Measurements from ENCODE around the gene PLEKHJ1. TPM values are rescaled to one million over a fixed set of nuclear protein-coding genes. Genes with fewer than 3 reads are reported as not detected.

The PLEKHJ1 gene
- total RNA-seq, 1 donor from 2014 or later, result 107 TPM

DNA sequence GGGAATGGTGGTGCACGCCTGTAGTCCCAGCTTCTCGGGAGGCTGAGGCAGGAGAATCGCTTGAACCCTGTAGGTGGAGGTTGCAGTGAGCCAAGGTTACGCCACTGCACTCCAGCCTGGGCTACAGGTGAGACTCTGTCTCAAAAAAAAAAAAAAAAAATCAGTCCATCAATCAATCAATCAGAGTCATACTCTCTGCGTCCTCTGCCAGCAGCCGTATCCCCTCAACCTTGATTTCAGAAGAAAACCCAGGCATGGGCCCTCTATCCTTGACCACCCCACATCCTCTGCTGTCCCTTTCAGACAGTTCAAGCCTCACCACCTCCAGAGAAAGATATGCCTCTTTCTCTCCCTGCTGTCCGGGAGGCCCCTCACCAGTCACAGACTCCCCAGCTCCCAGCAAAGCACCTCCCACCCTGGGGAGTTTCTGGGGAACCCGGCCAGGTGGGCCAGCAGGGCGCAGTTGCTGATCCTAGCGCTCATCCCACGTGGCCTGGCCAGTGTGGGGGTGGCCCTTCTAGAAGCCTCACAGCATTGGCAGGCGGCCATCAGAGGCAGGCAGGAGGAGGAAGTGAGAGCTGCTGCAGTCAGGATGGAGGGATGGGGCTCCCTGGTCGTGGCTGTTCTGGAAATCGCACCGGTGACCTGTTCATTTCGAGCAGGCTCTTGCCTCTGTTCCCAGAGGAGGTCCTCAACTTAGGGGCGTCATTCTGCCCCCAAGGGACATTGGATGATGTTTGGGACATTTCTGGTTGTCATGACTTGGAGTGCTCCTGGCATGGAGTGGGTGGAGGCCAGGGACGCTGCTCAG lies 30.3 kb upstream of the PLEKHJ1 start:
- Mint-ChIP-seq H3K27me3 (no peaks in the 10 kb centered on the region), H3K4me3 (peak overlapping the region; percentile 31), H3K27ac (no peak overlapping the region), H3K4me1 (ENCODE audit: unreplicated experiment) (peaks cover 7% of the 10 kb centered on the region), H3K9me3 (no peaks in the 10 kb centered on the region), H3K36me3 (peaks cover under 1% of the 10 kb centered on the region)
- DNase-seq (ENCODE audit: extremely low spot score, unreplicated experiment), result no peak
- TF ChIP-seq, protein P1, sequence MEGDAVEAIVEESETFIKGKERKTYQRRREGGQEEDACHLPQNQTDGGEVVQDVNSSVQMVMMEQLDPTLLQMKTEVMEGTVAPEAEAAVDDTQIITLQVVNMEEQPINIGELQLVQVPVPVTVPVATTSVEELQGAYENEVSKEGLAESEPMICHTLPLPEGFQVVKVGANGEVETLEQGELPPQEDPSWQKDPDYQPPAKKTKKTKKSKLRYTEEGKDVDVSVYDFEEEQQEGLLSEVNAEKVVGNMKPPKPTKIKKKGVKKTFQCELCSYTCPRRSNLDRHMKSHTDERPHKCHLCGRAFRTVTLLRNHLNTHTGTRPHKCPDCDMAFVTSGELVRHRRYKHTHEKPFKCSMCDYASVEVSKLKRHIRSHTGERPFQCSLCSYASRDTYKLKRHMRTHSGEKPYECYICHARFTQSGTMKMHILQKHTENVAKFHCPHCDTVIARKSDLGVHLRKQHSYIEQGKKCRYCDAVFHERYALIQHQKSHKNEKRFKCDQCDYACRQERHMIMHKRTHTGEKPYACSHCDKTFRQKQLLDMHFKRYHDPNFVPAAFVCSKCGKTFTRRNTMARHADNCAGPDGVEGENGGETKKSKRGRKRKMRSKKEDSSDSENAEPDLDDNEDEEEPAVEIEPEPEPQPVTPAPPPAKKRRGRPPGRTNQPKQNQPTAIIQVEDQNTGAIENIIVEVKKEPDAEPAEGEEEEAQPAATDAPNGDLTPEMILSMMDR (conservative IDR thresholded peaks at IDR 0.05), result no peak

DNA sequence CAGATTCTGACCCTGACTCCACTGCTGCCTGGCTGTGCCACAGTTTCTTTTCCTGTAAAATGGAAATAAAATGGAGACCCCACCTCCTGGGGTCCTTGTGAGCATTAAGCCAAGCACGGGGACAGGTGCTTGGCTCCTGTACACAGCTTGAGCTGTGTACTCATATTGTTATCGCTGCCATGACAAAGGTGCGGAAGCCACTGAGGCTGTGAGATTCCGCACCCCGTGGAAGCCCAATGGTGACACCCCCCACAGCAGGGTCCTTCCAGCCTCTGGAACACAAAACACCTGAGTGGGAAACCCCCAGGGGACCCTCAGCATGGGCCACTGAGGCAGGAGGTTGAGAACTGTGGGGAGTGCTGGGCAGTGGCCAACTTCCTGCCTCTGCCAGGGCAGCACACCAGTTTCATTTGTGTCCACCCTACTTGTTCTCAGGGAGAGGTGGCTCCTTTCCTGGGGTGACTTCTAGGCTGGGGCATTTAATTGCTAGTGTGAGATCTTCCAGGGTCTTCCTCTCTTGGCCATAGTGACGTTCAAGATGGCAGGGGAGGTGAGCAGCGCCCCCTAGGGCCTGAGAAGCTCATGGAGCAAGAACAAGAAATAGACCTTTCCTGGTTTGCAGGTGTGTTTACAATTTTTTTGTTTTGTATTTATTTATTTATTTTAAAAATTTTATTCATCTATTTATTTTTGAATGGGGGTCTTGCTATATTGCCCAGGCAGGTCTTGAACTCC lies 25.5 kb upstream of the PLEKHJ1 start:
- Mint-ChIP-seq H3K36me3 (no peaks in the 10 kb centered on the region), H3K4me3 (no peak overlapping the region), H3K9me3 (no peaks in the 10 kb centered on the region), H3K4me1 (ENCODE audit: unreplicated experiment) (peaks cover 4% of the 10 kb centered on the region), H3K27ac (no peak overlapping the region), H3K27me3 (no peaks in the 10 kb centered on the region)
- no peak for DNase-seq (ENCODE audit: extremely low spot score, unreplicated experiment)
- TF ChIP-seq, protein P1 (conservative IDR thresholded peaks at IDR 0.05), result peak; percentile 76

DNA sequence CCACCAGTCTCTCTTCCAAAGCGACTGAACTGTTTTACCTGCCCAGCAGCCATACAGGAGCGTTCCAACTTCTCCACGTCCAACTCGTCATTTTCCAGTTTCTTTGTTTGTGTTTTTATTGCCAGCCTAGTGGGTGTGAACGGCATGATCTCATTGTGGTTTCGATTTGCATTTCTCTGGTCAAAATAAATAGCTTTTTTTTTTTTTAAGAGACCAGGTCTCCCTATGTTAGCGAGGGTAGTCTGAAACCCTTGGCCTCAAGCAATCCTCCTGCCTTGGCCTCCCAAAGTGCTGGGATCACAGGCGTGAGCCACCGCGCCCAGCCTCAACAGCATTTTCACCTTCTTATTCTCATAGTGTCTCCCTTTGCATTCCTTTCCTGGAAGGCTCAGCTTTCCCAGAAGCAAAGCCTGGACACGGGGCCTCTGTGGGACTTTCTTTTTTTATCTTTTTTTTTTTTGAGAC lies 24.2 kb upstream of the PLEKHJ1 start:
- peak overlapping the region; percentile 48 for H3K27ac Mint-ChIP-seq
- H3K4me3 Mint-ChIP-seq, result no peak overlapping the region
- H3K27me3 Mint-ChIP-seq, result no peaks in the 10 kb centered on the region
- TF ChIP-seq, protein P1 (conservative IDR thresholded peaks at IDR 0.05), result no peak
- no peaks in the 10 kb centered on the region for H3K36me3 Mint-ChIP-seq
- no peaks in the 10 kb centered on the region for H3K4me1 Mint-ChIP-seq (ENCODE audit: unreplicated experiment)
- H3K9me3 Mint-ChIP-seq, result no peaks in the 10 kb centered on the region
- no peak for DNase-seq (ENCODE audit: extremely low spot score, unreplicated experiment)

DNA sequence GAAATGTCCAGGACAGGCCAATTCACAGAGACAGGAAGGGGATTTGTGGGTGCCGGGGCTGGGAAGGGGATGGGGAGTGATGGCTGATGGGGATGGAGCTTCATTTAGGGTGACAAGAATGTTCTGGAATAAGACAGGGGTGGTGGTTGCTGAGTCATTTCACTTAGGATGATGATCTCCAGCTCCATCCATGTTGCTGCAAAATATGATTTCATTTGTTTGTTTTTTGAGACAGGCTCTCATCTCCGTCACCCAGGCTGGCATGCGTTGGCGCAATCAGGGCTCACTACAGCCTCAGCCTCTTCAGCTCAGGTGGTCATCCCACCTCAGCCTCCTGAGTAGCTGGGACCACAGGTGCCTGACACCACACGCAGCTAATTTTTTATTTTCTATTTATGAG lies 23.2 kb upstream of the PLEKHJ1 start:
- Mint-ChIP-seq H3K36me3 (no peaks in the 10 kb centered on the region), H3K27ac (no peak overlapping the region), H3K9me3 (no peaks in the 10 kb centered on the region), H3K4me3 (no peak overlapping the region), H3K27me3 (no peaks in the 10 kb centered on the region), H3K4me1 (ENCODE audit: unreplicated experiment) (no peaks in the 10 kb centered on the region)
- TF ChIP-seq, protein P1 (conservative IDR thresholded peaks at IDR 0.05), result no peak
- no peak for DNase-seq (ENCODE audit: extremely low spot score, unreplicated experiment)

DNA sequence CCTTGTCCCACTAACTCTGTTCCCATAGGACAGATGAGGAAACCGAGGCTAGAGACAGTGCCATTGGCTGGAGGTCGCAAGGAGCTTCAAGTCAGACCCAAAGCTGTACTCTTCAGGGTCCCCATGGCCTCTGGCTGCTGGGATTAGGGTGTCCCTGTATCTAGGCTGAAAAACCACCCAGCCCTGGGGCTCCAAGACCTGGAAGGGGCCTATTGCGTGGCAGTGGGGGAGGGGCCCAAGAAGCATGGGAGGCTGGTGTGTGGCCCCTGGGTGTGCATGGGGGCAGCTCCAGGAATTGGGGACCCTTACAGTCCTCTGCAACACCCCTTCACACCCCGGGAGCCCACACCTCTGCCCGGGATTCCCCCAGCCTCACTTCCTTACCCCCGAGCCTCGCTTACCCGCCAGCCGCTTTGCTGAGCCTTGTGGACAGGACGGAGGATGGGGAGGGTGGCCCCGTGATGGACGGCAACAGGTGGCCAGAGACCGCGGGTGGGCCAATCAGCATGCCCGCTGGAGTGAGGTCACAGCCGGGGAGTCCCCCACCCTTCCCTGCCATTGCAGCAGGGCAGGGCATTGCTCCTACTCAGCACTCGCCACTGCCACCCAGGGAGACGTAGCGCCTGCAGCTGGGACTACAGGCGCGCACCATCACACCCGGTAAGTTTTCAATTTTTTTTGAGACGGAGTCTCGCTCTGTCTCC lies 20.0 kb upstream of the PLEKHJ1 start, which contains the start of gene JSRP1:
JSRP1 (minus strand) TSS at position 436 of the 704 bp plus-strand sequence. CDS start 1,103 bp downstream, outside the sequence.
- H3K4me3 Mint-ChIP-seq, result no peak within 1 kb of the TSS
- H3K36me3 Mint-ChIP-seq, result no peaks in the 10 kb centered on the region
- peaks cover 10% of the 10 kb centered on the region for H3K27me3 Mint-ChIP-seq
- no peak for DNase-seq (ENCODE audit: extremely low spot score, unreplicated experiment)
- no peaks in the 10 kb centered on the region for H3K9me3 Mint-ChIP-seq
- TF ChIP-seq, protein P1 (conservative IDR thresholded peaks at IDR 0.05), result no peak
- peaks cover 3% of the 10 kb centered on the region for H3K4me1 Mint-ChIP-seq (ENCODE audit: unreplicated experiment)
- H3K27ac Mint-ChIP-seq, result no peak within 1 kb of the TSS

Data from type B pancreatic cell (in vitro differentiated cells).